ENCODE measurements around the gene CELSR1.

DNA sequence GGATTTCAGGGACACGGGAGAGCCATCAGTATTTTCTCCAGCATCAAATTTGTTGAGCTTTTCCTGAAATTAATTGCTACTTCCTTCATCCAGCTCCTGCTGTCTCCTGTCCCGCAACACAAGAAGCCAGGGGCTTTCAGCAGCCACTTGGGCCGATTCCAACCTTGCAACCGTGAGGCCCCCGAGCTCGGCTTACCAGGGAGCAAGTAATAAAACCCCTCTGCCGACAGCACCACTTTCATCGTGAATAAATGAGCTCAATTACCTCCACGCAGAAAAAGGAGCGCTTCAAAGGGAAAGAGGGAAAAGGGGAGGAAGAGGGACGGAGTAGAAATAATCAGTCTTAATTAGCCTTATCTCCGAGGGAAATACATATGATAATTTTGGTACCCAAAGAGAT lies 76.6 kb downstream of the CELSR1 start:
- TF ChIP-seq, protein P1, sequence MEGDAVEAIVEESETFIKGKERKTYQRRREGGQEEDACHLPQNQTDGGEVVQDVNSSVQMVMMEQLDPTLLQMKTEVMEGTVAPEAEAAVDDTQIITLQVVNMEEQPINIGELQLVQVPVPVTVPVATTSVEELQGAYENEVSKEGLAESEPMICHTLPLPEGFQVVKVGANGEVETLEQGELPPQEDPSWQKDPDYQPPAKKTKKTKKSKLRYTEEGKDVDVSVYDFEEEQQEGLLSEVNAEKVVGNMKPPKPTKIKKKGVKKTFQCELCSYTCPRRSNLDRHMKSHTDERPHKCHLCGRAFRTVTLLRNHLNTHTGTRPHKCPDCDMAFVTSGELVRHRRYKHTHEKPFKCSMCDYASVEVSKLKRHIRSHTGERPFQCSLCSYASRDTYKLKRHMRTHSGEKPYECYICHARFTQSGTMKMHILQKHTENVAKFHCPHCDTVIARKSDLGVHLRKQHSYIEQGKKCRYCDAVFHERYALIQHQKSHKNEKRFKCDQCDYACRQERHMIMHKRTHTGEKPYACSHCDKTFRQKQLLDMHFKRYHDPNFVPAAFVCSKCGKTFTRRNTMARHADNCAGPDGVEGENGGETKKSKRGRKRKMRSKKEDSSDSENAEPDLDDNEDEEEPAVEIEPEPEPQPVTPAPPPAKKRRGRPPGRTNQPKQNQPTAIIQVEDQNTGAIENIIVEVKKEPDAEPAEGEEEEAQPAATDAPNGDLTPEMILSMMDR (conservative IDR thresholded peaks at IDR 0.05) = no peak
- no peak for TF ChIP-seq EZH2 (IDR thresholded peaks at IDR 0.05; ENCODE audit: low read depth)
